Raji (cell line): Measurements from ENCODE around the gene AFDN.

Experiments
- POLR2A ChIP-seq: IDR thresholded peaks from 2 replicates; pipeline ENCODE4 v1.6.1; 2011; ENCODE audit warnings: low read depth, low read length, control low read depth; ENCODE audit not compliant: insufficient read depth

Gene AFDN

GRCh38 chr6:167839343-167839742, 12.6 kb downstream of the AFDN start:
- TF ChIP-seq POLR2A = no peak

- no peak for TF ChIP-seq POLR2A
Observed at GRCh38 chr6:167839755-167840154, 13.0 kb downstream of the AFDN start.

- TF ChIP-seq POLR2A = no peak
Observed at GRCh38 chr6:167840160-167840525, 13.4 kb downstream of the AFDN start.

- no peak for TF ChIP-seq POLR2A
Observed at GRCh38 chr6:167840526-167841179, 13.9 kb downstream of the AFDN start.

GRCh38 chr6:167841981-167842380, 15.3 kb downstream of the AFDN start:
- no peak for TF ChIP-seq POLR2A

GRCh38 chr6:167842457-167842856, 15.7 kb downstream of the AFDN start:
- no peak for TF ChIP-seq POLR2A

- TF ChIP-seq POLR2A = no peak
Observed at GRCh38 chr6:167843023-167843422, 16.3 kb downstream of the AFDN start.

GRCh38 chr6:167845856-167846255, 19.1 kb downstream of the AFDN start:
- TF ChIP-seq POLR2A = no peak

GRCh38 chr6:167846997-167847606, 20.4 kb downstream of the AFDN start:
- no peak for TF ChIP-seq POLR2A

GRCh38 chr6:167847936-167848335, 21.2 kb downstream of the AFDN start:
- no peak for TF ChIP-seq POLR2A

GRCh38 chr6:167848783-167849182, 22.1 kb downstream of the AFDN start:
- TF ChIP-seq POLR2A = no peak

GRCh38 chr6:167849846-167850459, 23.2 kb downstream of the AFDN start:
- TF ChIP-seq POLR2A = no peak

GRCh38 chr6:167850782-167851181, 24.1 kb downstream of the AFDN start:
- TF ChIP-seq POLR2A = no peak

- no peak for TF ChIP-seq POLR2A
Observed at GRCh38 chr6:167851370-167851952, 24.8 kb downstream of the AFDN start.

GRCh38 chr6:167855825-167856425, 29.2 kb downstream of the AFDN start:
- no peak for TF ChIP-seq POLR2A

- no peak for TF ChIP-seq POLR2A
Observed at GRCh38 chr6:167856474-167856873, 29.8 kb downstream of the AFDN start.
